NCI-H1694 treated with DMSO at 0.1 percent for 48 hours (cell line): ENCODE measurements around the gene MRPS26.
"Not testable (repeated sequence)": the region's sequence is repeated elsewhere in the genome, so short reads cannot be mapped to it uniquely, and the experiment has no call there.

Experiments used
- DNase-seq: peaks from one replicate; lab custom pipeline; 2025; lab: John Stamatoyannopoulos, UW

Gene MRPS26

GRCh38 chr20:3074812-3075211 lies 29.0 kb downstream of the MRPS26 start:
- DNase-seq = no peak

DNA sequence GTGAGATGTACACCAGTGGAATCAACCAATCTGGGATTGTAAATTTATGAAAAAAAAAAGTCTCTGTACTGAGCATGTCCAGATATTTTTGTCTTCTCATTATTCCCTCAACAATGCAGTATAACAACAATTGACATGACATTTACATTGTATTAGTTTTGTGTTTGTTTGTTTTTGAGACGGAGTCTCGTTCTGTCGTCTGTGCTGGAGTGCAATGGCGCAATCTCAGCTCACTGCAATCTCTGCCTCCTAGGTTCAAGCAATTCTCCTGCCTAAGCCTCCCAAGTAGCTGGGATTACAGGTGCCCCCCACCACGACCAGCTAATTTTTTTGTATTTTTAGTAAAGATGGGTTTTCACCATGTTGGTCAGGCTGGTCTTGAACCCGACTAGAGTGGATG lies 29.5 kb downstream of the MRPS26 start:
- DNase-seq = not testable (repeated sequence)

DNA sequence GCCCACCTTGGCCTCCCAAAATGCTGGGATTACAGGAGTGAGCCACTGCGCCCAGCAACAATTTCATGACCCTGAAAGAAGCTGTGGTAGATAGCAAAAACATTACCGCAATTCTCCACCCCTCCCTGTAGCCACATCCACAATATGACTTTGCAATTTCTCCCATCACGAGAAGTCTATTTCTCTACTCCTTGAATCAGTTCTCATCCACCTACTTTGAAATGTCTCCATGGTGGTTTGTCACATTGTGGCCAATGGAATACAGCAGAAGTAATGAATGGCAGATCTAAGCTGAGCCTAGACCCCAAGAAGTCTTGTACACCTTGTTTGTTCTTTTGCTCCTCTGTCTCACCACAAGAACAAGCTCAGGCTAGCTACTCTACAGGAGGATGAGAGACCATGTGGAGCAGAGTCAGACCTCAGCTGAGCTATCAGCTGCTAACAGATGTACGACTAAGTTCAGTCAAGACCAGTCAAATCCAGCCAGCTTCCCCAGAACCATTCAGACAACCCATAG lies 31.8 kb downstream of the MRPS26 start:
- DNase-seq = no peak

- DNase-seq = no peak
Measured at GRCh38 chr20:3080939-3081388, 35.1 kb downstream of the MRPS26 start.

GRCh38 chr20:3081641-3082040 lies 35.8 kb downstream of the MRPS26 start:
- DNase-seq = no peak

- DNase-seq = no peak
Measured at GRCh38 chr20:3082306-3082951, 36.6 kb downstream of the MRPS26 start.

- DNase-seq = no peak
Measured at GRCh38 chr20:3082955-3083952, 37.4 kb downstream of the MRPS26 start.

GRCh38 chr20:3084283-3084985 lies 38.6 kb downstream of the MRPS26 start, which contains the start of gene AVP:
TSS of gene AVP (minus strand) at chr20:3084724. CDS start at chr20:3084674, 50 bp downstream.
- DNase-seq = no peak

GRCh38 chr20:3084986-3085360 lies 39.1 kb downstream of the MRPS26 start:
- DNase-seq = no peak

DNA sequence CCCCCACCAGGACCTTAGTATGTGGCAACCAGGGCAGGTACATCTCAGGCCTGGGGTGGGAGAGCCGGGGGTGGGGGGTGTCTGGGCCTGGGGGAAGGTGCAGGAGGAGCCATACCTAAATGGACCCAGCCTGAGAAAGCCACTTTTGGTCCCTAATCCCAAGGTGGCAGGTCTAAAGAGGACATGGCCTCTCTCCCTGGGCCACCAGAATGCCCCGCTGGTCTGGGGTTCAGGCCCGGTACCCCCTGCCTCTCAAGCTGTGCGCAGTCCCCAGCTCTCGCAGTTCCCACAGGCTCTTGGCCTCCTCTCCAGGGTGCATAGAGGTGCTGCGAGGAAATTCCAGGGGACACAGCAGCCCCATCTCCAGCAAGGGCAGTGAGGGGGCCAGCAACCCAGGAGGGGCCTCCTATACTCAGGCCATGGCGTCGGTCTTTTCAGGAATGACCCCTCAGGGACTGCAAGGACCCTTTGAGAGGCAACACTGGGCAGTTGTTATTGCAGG lies 39.8 kb downstream of the MRPS26 start:
- no peak for DNase-seq

- DNase-seq = no peak
Measured at GRCh38 chr20:3088031-3088430, 42.2 kb downstream of the MRPS26 start.

DNA sequence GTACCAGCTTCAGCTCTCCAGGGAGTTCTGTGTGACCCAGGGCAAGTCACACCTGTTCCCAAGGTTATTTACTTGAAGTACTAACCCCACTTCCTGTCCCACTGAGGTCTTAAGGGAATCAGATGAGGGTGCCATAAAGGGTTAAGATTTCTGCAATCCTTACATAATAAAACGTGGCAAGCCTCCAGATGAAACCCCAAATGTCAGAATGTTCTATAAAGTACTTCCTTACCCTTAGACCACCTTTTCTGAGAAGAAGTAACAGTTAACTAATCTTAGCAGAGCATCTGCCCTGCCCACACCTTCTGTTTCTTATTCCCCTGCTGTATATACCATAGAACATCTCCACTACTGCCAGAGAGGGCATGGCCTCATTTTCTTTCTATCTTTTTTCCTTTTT lies 44.7 kb downstream of the MRPS26 start:
- no peak for DNase-seq

- no peak for DNase-seq
Measured at GRCh38 chr20:3092611-3093379, 46.9 kb downstream of the MRPS26 start.

- DNase-seq = no peak
Measured at GRCh38 chr20:3093861-3094361, 48.1 kb downstream of the MRPS26 start.

DNA sequence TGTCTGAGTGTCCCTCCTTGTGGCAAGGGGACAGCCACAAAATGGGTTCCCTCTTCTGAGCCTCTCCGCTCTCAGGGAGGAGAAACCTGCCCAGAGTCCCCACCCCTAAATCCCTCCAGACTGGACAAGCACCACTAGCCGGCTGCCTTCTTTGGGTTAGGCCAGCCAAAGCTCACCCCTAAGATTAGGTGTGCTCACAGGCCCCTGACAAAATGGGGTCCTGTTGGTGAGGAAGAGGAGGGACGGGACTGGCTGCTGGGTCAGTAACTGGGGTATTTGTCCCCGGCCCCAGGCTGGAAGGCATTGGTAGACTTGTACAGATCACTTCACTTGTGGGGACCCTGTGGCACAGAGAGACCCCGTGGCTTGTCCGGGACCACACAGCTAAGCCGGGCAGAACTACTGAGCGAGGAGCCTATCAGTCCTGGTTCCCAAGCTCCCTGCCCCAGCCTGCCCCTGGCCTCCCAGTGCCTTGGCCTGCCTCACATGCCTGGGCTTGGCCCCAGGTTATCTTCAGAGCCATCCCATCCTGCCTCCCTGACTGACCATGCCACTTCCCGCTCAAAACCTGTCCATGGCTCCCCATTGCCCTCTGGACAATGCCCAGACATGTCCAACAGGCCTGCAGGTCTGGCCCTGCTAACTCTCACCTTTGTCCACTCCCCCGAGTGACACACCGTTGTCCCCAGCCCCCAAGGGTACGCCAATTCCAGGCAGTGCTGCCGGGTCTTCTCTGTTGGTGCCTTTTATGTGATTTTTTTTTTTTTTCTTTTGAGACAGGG lies 49.2 kb downstream of the MRPS26 start:
- DNase-seq = no peak
